H54 (cell line): ENCODE results near the gene MPPED2.

Experiments used
- DNase-seq: peaks from one replicate; pipeline ENCODE4 v3.0.0; 2011; ENCODE audit warnings: low spot score, mixed read lengths; ENCODE audit not compliant: insufficient read length
- FAIRE-seq: peaks from 3 replicates; lab custom pipeline; 2011; peaks lifted over from hg19 to GRCh38; lab: Jason Lieb, UNC
- POLR2A ChIP-seq: IDR thresholded peaks from 2 replicates; pipeline ENCODE4 v1.6.1; 2011; ENCODE audit warnings: low read depth, mild to moderate bottlenecking, low read length

Gene MPPED2

GRCh38 chr11:30364837-30365482 is 221.2 kb downstream of the MPPED2 start:
- DNase-seq, result no peak
- TF ChIP-seq POLR2A, result no peak
- FAIRE-seq, result no peak

GRCh38 chr11:30364139-30364836 is 221.9 kb downstream of the MPPED2 start:
- FAIRE-seq, result no peak
- no peak for TF ChIP-seq POLR2A

GRCh38 chr11:30360741-30361140 is 225.4 kb downstream of the MPPED2 start:
- no peak for TF ChIP-seq POLR2A
- FAIRE-seq, result no peak

More at GRCh38 chr11:30364139-30364836, 221.9 kb downstream of the MPPED2 start:
- no peak for DNase-seq

More at GRCh38 chr11:30360741-30361140, 225.4 kb downstream of the MPPED2 start:
- no peak for DNase-seq
